ENCODE measurements around the gene C1QTNF9B. TPM values are rescaled to one million over a fixed set of nuclear protein-coding genes. Genes with fewer than 3 reads are reported as not detected.

Gene C1QTNF9B
- total and polyA plus RNA-seq, 2 of the 8 experiments (the other 6 are each of a cell fraction or from before 2014, with no cell fraction given) = 0.11 TPM; not detected in 1

DNA sequence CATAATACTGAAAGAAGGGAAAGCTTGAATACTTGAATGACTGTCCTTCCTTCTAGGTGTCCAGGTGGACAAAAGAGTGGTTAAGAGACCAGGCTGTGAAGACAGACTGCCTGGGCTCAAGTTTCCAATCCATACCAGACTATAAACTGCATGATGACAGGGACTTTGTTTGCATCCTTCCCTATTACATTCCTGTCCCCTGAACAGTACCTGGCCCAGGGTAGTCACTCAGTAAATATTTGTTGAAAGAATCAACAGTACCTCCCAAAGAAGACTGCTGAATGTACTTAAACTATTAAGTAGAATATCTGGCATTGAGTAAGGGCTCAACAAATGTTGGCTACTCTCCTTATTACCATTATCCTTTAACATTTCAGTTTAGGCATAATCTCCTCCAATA is 37.8 kb downstream of the C1QTNF9B start:
- H3K9me3 ChIP-seq (ENCODE audit: insufficient read depth in 2 of 2, low read depth in 1 of 2, low read length in 1 of 2) = no peaks in the 10 kb centered on the region
- H3K36me3 ChIP-seq (ENCODE audit: control insufficient read depth in 2 of 4, insufficient read depth in 4 of 4, low read length in 3 of 4) = no peaks in the 10 kb centered on the region; a peak in 1 of 8 replicates
- no peak overlapping the region for H3K4me2 ChIP-seq (ENCODE audit: insufficient read depth in 1 of 2, low read depth in 2 of 2, low read length in 2 of 2)
- H3K23ac ChIP-seq (ENCODE audit: insufficient read length) = no peak overlapping the region
- H2AFZ ChIP-seq (ENCODE audit: low read length) = no peak overlapping the region
- H3K9ac ChIP-seq (replicated peaks in 1 of 4; ENCODE audit: extremely low read depth in 1 of 4, low read depth in 3 of 4, low read length in 3 of 4) = no peak overlapping the region
- H4K20me1 ChIP-seq (replicated peaks in 1 of 2; ENCODE audit: control insufficient read depth in 1 of 2, insufficient read depth in 2 of 2, low read length in 2 of 2) = no peaks in the 10 kb centered on the region
- no peak overlapping the region for H2BK12ac ChIP-seq (ENCODE audit: low read depth, low read length)
- H2BK5ac ChIP-seq (ENCODE audit: low read depth, low read length) = no peak overlapping the region
- H3K4me1 ChIP-seq (replicated peaks in 1 of 4; ENCODE audit: control insufficient read depth in 3 of 4, insufficient read depth in 4 of 4, low read length in 3 of 4) = peaks cover 0 to 2% (median 0%) of the 10 kb centered on the region in 4 experiments; a peak in 2 of 7 replicates
- H4K8ac ChIP-seq (ENCODE audit: extremely low read depth, insufficient read depth, low read length) = no peak overlapping the region
- H3K79me2 ChIP-seq (ENCODE audit: control insufficient read depth in 1 of 2, insufficient read depth in 2 of 2, low read length in 2 of 2) = no peaks in the 10 kb centered on the region
- no peak overlapping the region for H2BK15ac ChIP-seq (ENCODE audit: low read length)
- H3K4me3 ChIP-seq (ENCODE audit: extremely low read depth in 1 of 4, insufficient read depth in 2 of 4, low read depth in 3 of 4, low read length in 4 of 4) = no peak overlapping the region
- H3K27me3 ChIP-seq (replicated peaks in 1 of 4; ENCODE audit: control insufficient read depth in 3 of 4, extremely low read depth in 1 of 4, insufficient read depth in 3 of 4, low read length in 3 of 4) = no peaks in the 10 kb centered on the region
- H2BK120ac ChIP-seq (replicated peaks; ENCODE audit: low read depth, low read length) = no peak overlapping the region
- CTCF ChIA-PET (ENCODE audit: partially characterized antibody) = no interaction called here
- no peak overlapping the region for H3K56ac ChIP-seq (replicated peaks; ENCODE audit: insufficient read length, low read depth, low read length)
- H3K27ac ChIP-seq (ENCODE audit: low read depth, low read length) = no peak overlapping the region
- no peak overlapping the region for H4K5ac ChIP-seq (ENCODE audit: insufficient read length, low read depth, low read length)
- H3K4ac ChIP-seq (replicated peaks; ENCODE audit: insufficient read length, low read depth, low read length) = no peak overlapping the region
- FAIRE-seq = no peak
- H3K23me2 ChIP-seq (ENCODE audit: low read depth, low read length) = no peaks in the 10 kb centered on the region
- H2AK5ac ChIP-seq (ENCODE audit: low read depth, low read length) = no peak overlapping the region
- H3K14ac ChIP-seq (ENCODE audit: insufficient read length) = no peak overlapping the region
- H4K91ac ChIP-seq (replicated peaks; ENCODE audit: insufficient read length, low read length) = no peak overlapping the region
- no peaks in the 10 kb centered on the region for H3K79me1 ChIP-seq (ENCODE audit: low read depth, low read length)
- DNase-seq (ENCODE audit: low read depth in 1 of 2, low spot score in 2 of 2) = no peak
- no peak overlapping the region for H3K18ac ChIP-seq (ENCODE audit: extremely low read depth, low read length)
- POLR2A ChIA-PET (ENCODE audit: partially characterized antibody) = no interaction called here
- H2BK20ac ChIP-seq (ENCODE audit: low read length) = no peak overlapping the region
- TF ChIP-seq, protein P1, sequence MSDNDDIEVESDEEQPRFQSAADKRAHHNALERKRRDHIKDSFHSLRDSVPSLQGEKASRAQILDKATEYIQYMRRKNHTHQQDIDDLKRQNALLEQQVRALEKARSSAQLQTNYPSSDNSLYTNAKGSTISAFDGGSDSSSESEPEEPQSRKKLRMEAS (IDR thresholded peaks at IDR 0.05) = no peak
- TF ChIP-seq SUZ12 (IDR thresholded peaks at IDR 0.05; ENCODE audit: low read length) = no peak
- no peak for TF ChIP-seq NANOG (IDR thresholded peaks at IDR 0.05; ENCODE audit: insufficient read depth, low read depth, low read length, poor library complexity, severe bottlenecking)
- TF ChIP-seq, protein P2, sequence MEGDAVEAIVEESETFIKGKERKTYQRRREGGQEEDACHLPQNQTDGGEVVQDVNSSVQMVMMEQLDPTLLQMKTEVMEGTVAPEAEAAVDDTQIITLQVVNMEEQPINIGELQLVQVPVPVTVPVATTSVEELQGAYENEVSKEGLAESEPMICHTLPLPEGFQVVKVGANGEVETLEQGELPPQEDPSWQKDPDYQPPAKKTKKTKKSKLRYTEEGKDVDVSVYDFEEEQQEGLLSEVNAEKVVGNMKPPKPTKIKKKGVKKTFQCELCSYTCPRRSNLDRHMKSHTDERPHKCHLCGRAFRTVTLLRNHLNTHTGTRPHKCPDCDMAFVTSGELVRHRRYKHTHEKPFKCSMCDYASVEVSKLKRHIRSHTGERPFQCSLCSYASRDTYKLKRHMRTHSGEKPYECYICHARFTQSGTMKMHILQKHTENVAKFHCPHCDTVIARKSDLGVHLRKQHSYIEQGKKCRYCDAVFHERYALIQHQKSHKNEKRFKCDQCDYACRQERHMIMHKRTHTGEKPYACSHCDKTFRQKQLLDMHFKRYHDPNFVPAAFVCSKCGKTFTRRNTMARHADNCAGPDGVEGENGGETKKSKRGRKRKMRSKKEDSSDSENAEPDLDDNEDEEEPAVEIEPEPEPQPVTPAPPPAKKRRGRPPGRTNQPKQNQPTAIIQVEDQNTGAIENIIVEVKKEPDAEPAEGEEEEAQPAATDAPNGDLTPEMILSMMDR (IDR thresholded peaks at IDR 0.05; ENCODE audit: control extremely low read depth in 1 of 3, insufficient read depth in 1 of 3, low read depth in 1 of 3, low read length in 3 of 3) = no peak
- no peak for TF ChIP-seq FOSL1 (IDR thresholded peaks at IDR 0.05; ENCODE audit: insufficient read depth, low read depth, low read length)
- TF ChIP-seq EGR1 (IDR thresholded peaks at IDR 0.05; ENCODE audit: borderline replicate concordance, low read depth, low read length) = no peak
- TF ChIP-seq HDAC6 (IDR thresholded peaks at IDR 0.05; ENCODE audit: low read depth, low read length) = no peak
- TF ChIP-seq SP2 (IDR thresholded peaks at IDR 0.05; ENCODE audit: low read length) = no peak
- TF ChIP-seq BACH1 (IDR thresholded peaks at IDR 0.05; ENCODE audit: low read length) = no peak
- no peak for TF ChIP-seq KDM1A (IDR thresholded peaks at IDR 0.05; ENCODE audit: borderline replicate concordance, low read length)
- no peak for TF ChIP-seq POLR2A (IDR thresholded peaks at IDR 0.05; ENCODE audit: control extremely low read depth in 1 of 2, low read depth in 2 of 2, low read length in 2 of 2)
- no peak for TF ChIP-seq EZH2 (IDR thresholded peaks at IDR 0.05; ENCODE audit: low read depth, low read length, severe bottlenecking)
- TF ChIP-seq RAD21 (IDR thresholded peaks at IDR 0.05 in 1 of 2, conservative IDR thresholded peaks at IDR 0.05 in 1 of 2; ENCODE audit: low read depth in 2 of 2, low read length in 2 of 2) = no peak
